NCI-H1417 (cell line): ENCODE data around the gene SH3GL1.

Experiments
- DNase-seq, 3 experiments: peaks; one replicate each; lab custom pipeline; 2025; lab: John Stamatoyannopoulos, UW

SH3GL1 gene

DNA sequence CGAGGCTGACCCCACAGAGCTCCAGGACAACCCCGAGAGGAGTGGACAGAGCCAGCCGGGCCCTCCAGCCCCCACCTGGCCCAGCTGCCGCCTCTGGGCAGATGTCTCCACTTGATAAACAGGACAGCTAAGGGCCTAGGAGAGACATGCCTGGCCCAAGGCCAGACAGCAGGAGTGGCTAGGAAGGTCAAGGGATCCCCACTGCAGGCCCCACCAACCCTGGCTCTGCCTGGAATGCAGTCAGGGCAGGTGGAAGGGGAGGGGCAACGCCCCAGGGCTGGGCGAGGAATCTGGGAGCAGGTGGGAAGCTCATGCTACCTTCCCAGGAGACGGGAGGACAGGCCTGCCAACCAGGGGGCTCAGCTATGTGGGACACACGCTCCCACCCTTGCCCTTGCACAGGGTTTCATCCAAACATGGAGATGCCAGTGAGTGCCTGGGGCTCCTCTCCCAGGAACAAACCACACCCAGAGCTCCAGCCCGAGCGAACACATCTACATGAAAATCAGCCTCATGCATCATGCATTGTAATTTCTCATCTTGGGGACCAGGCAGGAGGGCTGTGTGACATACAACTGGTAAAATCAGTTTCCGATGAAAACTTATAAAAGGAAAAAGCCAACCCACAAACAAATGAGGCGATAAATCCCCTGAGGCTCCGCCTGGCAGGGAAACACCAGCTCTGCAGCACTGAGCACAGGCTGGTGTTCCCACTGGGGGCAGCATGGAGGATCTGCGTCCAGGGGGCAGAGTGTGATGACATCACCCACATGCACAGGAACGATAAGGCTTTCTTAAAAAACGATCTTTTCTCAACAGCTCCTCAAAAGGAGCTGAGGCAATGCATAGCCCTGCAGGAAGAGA, 25.0 kb downstream of the SH3GL1 start:
- DNase-seq = peak in 1 of 3 experiments; percentile 32

DNA sequence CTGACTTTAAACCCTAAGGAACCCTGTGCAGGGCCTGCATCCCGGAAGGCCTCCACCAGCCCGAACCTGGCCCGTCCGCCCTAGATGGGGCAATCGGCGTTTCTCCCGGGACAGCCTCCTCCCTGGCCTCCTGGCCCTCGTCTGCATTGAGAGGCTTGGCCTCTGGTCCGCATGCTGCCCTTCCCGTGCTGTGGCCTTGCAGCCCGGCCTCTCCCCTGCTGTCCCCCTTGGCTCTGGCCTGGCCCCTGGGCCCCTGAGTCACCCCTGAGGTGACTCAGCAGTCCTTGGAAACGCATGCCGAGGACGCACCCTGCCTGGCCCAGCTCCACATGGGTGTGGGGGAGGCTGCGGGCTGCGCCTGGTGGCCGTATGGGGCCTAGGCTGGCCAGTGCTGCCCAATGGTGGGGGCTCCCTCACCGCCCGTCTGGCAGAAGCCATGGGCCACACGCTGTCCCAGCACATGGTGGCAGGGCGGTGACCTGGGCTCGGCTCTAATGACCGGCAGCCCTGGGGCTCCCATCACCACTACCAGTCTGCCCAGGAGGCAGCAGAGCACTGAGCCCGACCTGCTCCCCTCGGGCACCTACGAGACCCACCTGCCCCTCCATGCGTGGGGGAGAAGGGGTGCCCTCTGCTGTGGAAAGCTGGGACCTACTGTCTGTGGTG, 25.7 kb downstream of the SH3GL1 start:
- DNase-seq = no peak

GRCh38 chr19:4373601-4374497, 26.5 kb downstream of the SH3GL1 start:
- no peak for DNase-seq

GRCh38 chr19:4373013-4373367, 27.4 kb downstream of the SH3GL1 start:
- no peak for DNase-seq

GRCh38 chr19:4372165-4373012, 28.0 kb downstream of the SH3GL1 start:
- DNase-seq = no peak

DNA sequence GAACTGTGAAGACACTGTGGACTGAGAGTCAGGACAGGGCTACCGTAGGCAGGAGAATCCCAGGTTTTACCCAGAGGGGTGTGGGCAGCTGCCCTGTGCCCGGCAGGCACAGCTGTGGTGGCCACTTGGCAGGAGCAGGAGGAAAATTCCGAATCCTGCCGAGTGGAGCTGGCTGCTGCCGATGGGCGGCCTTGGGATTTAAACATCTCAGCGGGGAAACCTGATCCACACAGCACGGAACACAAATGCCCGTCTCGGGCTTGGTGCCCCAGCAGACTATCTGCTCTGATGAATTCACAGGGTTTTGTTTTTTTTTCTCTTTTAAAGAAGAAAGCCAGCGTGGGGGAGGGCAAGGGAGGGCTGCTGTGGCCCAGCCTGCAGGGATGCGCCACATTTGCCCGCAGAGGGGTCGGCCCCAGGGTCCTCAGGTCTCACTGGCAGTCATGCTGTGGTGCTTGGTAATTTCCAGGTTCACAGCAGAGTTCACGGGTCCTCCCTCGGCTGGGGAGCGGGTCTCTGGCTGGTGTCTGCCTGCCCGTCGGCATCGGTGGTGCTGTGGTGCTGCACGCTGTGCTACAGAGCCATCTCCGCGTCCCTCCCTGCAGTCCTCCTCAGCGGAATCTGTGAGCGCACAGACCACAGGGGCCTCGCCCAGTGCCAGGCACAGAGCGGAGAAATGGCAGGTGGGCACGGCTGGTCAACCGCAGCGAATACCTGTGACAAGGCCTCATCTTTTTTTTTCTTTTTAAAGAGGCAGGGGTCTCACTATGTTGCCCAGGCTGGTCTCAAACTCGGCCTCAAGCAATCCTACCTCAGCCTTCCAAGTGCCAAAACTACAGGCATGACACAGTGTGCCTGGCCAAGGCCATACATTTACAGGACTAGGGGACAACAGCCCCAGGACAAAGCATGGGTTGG, 28.8 kb downstream of the SH3GL1 start:
- DNase-seq = no peak

DNA sequence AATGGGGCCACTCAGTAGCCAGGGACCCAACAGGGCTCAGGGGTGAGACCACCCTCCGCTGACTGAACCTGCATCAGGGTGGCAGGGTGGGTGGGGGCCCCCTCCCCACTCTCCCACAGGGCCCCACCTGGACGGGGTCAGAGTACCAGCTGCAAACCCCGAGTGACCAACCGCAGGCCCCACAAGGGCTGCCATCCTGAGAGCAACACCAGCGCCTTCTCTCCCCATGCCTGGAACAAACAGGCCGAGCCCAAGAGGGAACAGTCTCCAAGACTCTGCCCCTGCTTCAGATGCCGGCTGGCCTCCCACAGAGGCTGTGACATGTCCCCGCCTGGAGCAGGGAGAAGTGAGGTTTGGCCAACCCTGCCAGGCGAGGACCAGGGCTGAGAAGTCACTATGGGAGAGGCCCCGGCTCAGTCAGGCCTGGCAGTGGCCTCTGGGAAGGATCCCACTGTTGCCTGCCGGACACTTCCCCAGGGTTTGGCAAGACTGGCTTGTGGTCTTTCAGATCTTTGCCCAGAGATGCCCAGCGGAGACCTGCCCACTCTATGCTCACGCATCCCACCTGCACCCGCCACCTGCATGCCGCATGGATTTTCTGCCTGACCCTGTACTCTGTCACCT, 29.8 kb downstream of the SH3GL1 start:
- no peak for DNase-seq

GRCh38 chr19:4369888-4370260, 30.5 kb downstream of the SH3GL1 start:
- DNase-seq = no peak

DNA sequence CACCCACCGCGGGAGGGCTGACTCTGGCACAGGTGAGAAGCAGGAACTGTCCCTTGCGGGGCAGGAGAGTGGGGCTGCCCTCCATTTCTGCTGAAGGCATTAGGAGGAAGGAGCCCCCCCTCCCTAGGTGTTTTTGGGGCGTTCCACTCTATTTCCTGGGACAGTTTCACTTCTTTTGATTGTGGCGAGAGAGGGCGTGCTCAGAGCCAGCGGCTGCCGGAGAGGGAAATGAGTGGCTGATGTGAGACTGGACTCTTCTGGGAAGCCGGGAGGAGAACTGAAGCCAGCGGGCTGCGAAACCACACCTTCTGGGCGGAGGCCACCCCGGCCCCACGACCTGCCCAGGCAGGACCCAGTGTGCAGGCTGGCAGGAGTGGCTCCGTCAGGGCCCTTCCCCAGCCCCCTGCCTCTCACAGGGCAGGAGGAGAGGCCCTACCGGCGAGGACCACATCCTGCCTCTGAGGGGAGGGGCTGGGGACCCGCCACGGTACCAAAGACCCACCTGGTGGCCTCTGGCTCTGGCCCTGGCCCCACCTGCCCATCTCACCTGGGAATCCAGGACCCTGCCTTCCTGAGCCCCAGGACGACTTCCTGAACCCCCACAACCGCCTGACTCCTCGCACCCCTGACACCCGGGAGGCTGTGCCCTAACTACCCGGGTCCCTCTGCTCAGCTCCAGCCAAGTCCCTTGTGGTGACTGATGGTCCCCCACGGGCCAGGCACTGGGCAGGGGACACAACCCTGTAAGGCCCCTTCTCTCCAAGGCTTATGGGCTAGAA, 31.0 kb downstream of the SH3GL1 start:
- DNase-seq = peak in 1 of 3 experiments; percentile 29

DNA sequence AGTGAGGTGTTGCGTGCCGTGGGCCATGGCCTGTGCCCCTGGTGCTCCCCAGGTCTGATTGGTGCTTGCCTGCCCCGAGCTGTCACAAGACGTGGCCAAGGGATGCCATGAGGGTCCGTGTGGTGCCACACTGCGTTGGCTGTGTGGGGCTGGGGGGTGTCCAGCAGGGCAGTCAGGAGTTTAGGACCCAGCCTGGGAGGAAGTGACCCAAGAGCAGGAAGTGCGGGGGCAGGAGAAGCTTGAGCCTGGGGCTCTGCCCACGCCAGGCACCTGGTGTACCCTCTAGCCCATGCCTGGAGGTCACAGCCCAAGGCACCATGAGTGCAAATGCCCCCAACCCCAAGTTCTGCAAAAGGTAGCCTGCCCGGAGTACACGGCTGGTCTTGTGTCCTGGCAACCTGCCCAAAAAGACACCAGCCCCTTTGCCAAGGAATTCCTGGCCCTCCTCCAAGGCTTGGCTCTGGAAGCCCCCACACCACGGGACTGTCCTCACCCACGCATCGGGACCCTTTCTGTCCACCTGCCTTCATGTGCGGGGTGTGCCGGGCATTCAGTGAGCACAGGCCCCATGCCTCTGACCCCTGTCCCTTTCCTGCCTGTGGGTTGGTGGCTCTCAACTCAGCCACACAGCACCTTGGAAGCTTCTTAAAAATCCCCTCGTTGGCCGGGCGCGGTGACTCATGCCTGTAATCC, 32.1 kb downstream of the SH3GL1 start:
- no peak for DNase-seq

GRCh38 chr19:4367781-4368127, 32.6 kb downstream of the SH3GL1 start:
- no peak for DNase-seq

GRCh38 chr19:4367336-4367723, 33.0 kb downstream of the SH3GL1 start:
- DNase-seq = no peak

DNA sequence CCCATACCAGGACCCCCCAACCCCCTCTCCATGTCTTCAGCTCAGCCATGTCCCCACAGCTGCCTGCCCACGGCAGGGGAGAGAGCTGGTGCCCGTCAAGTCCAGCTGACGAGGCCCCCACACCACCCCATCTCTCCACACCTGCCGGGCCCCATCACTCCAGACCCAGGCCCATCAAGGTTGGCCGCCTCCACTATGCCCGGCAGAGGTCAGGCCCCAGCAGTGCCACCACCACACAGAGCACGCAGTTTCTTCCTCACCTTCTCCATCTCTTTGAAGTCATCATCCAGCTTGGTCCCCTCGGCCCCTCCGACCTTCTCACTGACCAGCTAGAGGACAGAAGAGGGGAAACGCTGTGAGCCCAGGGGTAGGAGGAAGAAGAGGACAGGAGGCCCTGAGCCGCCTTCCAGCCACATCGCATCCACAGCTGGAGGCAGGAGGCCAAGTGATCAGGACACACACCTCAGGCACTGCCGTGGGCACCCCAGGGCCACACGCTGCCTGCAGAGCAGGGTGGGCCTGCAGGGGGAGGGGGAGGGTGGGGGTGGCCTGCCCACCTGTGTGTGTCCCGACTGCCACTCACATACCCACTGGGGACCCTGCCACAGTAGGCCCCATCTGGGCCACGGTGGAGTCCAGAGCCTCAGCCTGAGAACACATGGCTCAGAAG, 33.5 kb downstream of the SH3GL1 start:
- DNase-seq = no peak

- no peak for DNase-seq
Measured at GRCh38 chr19:4365791-4366665, 34.3 kb downstream of the SH3GL1 start.

GRCh38 chr19:4365341-4365740, 35.0 kb downstream of the SH3GL1 start:
- DNase-seq = peak in 1 of 3 experiments; percentile 19

DNA sequence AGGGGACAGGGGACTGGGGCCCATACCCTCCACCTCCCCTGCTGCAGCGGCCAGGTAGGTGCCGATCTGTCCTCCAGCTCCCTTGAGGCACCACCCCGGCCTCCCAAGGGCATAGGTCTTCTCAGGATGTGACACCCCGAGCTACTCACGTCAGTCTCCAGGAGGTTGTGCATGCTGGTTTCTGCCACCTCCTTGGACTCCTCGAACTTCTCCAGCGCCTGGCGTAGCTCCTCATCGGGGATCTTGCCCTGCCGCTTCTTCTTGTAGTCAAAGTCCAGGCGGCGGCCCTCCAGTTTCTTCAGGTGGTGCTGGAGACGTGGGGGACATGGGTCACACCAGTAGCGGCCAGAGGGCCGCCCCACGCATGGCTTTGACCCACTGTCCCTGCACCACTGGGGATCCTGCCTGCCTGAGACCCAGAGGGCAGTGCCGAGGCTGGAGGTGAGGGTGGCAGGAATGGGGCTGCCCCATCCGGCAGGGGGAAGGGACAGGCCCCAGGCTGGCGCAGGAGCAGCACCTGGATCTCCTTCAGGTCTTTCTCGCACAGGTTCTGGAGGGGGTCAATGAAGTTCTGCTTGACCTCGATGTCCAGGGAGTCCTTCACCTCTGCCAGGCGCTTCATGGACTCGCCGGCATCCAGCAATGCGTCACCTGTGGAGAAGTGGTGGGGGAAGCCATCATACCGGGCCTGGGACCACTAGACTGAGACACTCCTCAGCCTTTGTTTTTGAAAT, 36.6 kb downstream of the SH3GL1 start:
- no peak for DNase-seq
